Common myeloid progenitor, CD34-positive (primary cell): ENCODE results near the gene PRR18.

Source experiments
- CTCF ChIA-PET: fragments of 350-600 bp; sonication (Branson Sonifier 250); formaldehyde crosslinking; loops from one replicate; lab custom pipeline; 2021; ENCODE audit warnings: antibody characterized with exemption; lab: Charles Lee
- POLR2A ChIA-PET: fragments of 350-600 bp; sonication (Branson Sonifier 250); formaldehyde crosslinking; loops from one replicate; lab custom pipeline; 2021; ENCODE audit warnings: antibody characterized with exemption; lab: Charles Lee
- DNase-seq, 3 donors: peaks; one replicate each; pipeline versions ENCODE4 v3.0.0 to v3.0.0-alpha.2; 2013
- H3K27ac ChIP-seq, 2 experiments: 1 replicate in 1 of 2; 2 replicates in 1 of 2; pipeline ENCODE4 v1.7.0; 2013; ENCODE audit warnings: inconsistent platforms in 2 of 2, low read length in 2 of 2, mild to moderate bottlenecking in 2 of 2, low read depth in 1 of 2, moderate library complexity in 1 of 2; ENCODE audit not compliant: severe bottlenecking in 2 of 2, insufficient read depth in 1 of 2, poor library complexity in 1 of 2
- H3K27me3 ChIP-seq, 5 experiments: replicated peaks in 2 of 5; 1 replicate in 3 of 5; 2 replicates in 2 of 5; pipeline versions ENCODE4 v1.6.1 to v1.7.0; 2013; ENCODE audit warnings: low read length in 4 of 5, mild to moderate bottlenecking in 2 of 5, moderate library complexity in 2 of 5, inconsistent platforms in 1 of 5; ENCODE audit not compliant: insufficient read depth in 5 of 5, control insufficient read depth in 4 of 5
- H3K36me3 ChIP-seq, 4 experiments: 1 replicate in 2 of 4; 2 replicates in 2 of 4; pipeline versions ENCODE4 v1.6.1 to v1.7.0; 2013; ENCODE audit warnings: low read length in 3 of 4, control low read depth in 1 of 4, mild to moderate bottlenecking in 1 of 4; ENCODE audit not compliant: control insufficient read depth in 4 of 4, insufficient read depth in 4 of 4
- H3K4me1 ChIP-seq, 4 experiments: 1 replicate in 3 of 4; 2 replicates in 1 of 4; pipeline versions ENCODE4 v1.6.1 to v1.7.1; 2013; ENCODE audit warnings: low read length in 3 of 4, mild to moderate bottlenecking in 3 of 4, control low read depth in 1 of 4, inconsistent platforms in 1 of 4, moderate library complexity in 1 of 4; ENCODE audit not compliant: control insufficient read depth in 4 of 4, insufficient read depth in 4 of 4; ENCODE audit errors: control extremely low read depth in 1 of 4
- H3K4me3 ChIP-seq, 7 experiments: 1 replicate in 4 of 7; 2 replicates in 3 of 7; pipeline versions ENCODE4 v1.5.1 to v1.7.0; 2013; ENCODE audit warnings: mild to moderate bottlenecking in 7 of 7, low read length in 6 of 7, moderate library complexity in 6 of 7, inconsistent platforms in 2 of 7, low read depth in 2 of 7, control low read depth in 1 of 7; ENCODE audit not compliant: insufficient read depth in 4 of 7, control insufficient read depth in 1 of 7; ENCODE audit errors: extremely low read depth in 1 of 7
- H3K9me3 ChIP-seq, 5 experiments: 1 replicate in 4 of 5; 2 replicates in 1 of 5; pipeline versions ENCODE4 v1.6.1 to v1.7.1; 2013; ENCODE audit warnings: low read length in 4 of 5, mild to moderate bottlenecking in 2 of 5, inconsistent platforms in 1 of 5, low read depth in 1 of 5, moderate library complexity in 1 of 5; ENCODE audit not compliant: control insufficient read depth in 4 of 5, insufficient read depth in 2 of 5; ENCODE audit errors: control extremely low read depth in 1 of 5
- WGBS: methylation state at CpG from one replicate; pipeline ENCODE4 v1.1.5; 2013; ENCODE audit not compliant: insufficient coverage; 5-methylcytosine and 5-hydroxymethylcytosine counted together

PRR18 gene

GRCh38 chr6:166300357-166300987 is 7.7 kb downstream of the PRR18 start:
- no peak overlapping the region for H3K27ac ChIP-seq
- H3K27me3 ChIP-seq = peaks cover 0 to 13% (median 10%) of the 10 kb centered on the region in 5 experiments
- DNase-seq = no peak
- 96% methylated on average over 8 of the region's 9 CpGs for WGBS
- ChIA-PET CTCF (interaction anchor here (0.9 to 3.0 kb wide), 5 partner anchors 9 to 92 kb away, joined by 3 to 7 read pairs (median 3); partner anchors contain the start of gene PRR18), POLR2A (no interaction called here)
- no peaks in the 10 kb centered on the region for H3K4me1 ChIP-seq
- H3K9me3 ChIP-seq = peaks cover 0 to 5% (median 2%) of the 10 kb centered on the region in 5 experiments
- no peak overlapping the region for H3K4me3 ChIP-seq
- H3K36me3 ChIP-seq = no peaks in the 10 kb centered on the region

GRCh38 chr6:166297606-166298005 is 10.6 kb downstream of the PRR18 start:
- ChIA-PET POLR2A (no interaction called here), CTCF (interaction anchor here (1.4 to 4.5 kb wide), 3 partner anchors 15 to 103 kb away, joined by 3 to 20 read pairs (median 5); no protein-coding TSS in a partner anchor)
- no peaks in the 10 kb centered on the region for H3K36me3 ChIP-seq
- WGBS = 97% methylated on average over 23 of the region's 23 CpGs
- H3K9me3 ChIP-seq = peaks cover 0 to 5% (median 2%) of the 10 kb centered on the region in 5 experiments
- H3K27me3 ChIP-seq = peaks cover 0 to 4% (median 0%) of the 10 kb centered on the region in 5 experiments
- DNase-seq = no peak
- H3K27ac ChIP-seq = no peak overlapping the region
- H3K4me1 ChIP-seq = peaks cover 1 to 9% (median 7%) of the 10 kb centered on the region in 4 experiments
- H3K4me3 ChIP-seq = no peak overlapping the region

- POLR2A ChIA-PET = no interaction called here
- peaks cover 0 to 2% (median 0%) of the 10 kb centered on the region in 5 experiments for H3K27me3 ChIP-seq
- H3K9me3 ChIP-seq = peaks cover 0 to 5% (median 2%) of the 10 kb centered on the region in 5 experiments
- DNase-seq = no peak
- CTCF ChIA-PET = interaction anchor here (1.1 to 4.5 kb wide), 8 partner anchors 10 to 104 kb away, joined by 3 to 20 read pairs (median 4); no protein-coding TSS in a partner anchor
- peaks cover 1 to 9% (median 7%) of the 10 kb centered on the region in 4 experiments for H3K4me1 ChIP-seq
- no peak overlapping the region for H3K4me3 ChIP-seq
- no peak overlapping the region for H3K27ac ChIP-seq
- no peaks in the 10 kb centered on the region for H3K36me3 ChIP-seq
- 89% methylated on average over 9 of the region's 10 CpGs for WGBS
These were observed 11.9 kb downstream of the PRR18 start for GRCh38 chr6:166296035-166296883.

GRCh38 chr6:166293731-166294584 is 14.2 kb downstream of the PRR18 start:
- Histone ChIP-seq H3K9me3 (peaks cover 0 to 5% (median 4%) of the 10 kb centered on the region in 5 experiments), H3K36me3 (no peaks in the 10 kb centered on the region), H3K4me1 (peaks cover 1 to 9% (median 7%) of the 10 kb centered on the region in 4 experiments), H3K27me3 (peaks cover 0 to 2% (median 0%) of the 10 kb centered on the region in 5 experiments), H3K4me3 (no peak overlapping the region), H3K27ac (no peak overlapping the region)
- DNase-seq = no peak
- WGBS = 89% methylated on average over 12 of the region's 12 CpGs
- ChIA-PET POLR2A (no interaction called here), CTCF (interaction anchor here (1.0 to 4.5 kb wide), 5 partner anchors 12 to 107 kb away, joined by 3 to 20 read pairs (median 6); no protein-coding TSS in a partner anchor)

GRCh38 chr6:166289207-166290060 is 18.8 kb downstream of the PRR18 start:
- Histone ChIP-seq H3K27me3 (peaks cover 0 to 4% (median 0%) of the 10 kb centered on the region in 5 experiments), H3K4me3 (no peak overlapping the region), H3K9me3 (peaks cover 0 to 2% (median 0%) of the 10 kb centered on the region in 5 experiments), H3K36me3 (no peaks in the 10 kb centered on the region), H3K4me1 (peaks cover 0 to 9% (median under 1%) of the 10 kb centered on the region in 4 experiments), H3K27ac (no peak overlapping the region)
- 99% methylated on average over 14 of the region's 14 CpGs for WGBS
- ChIA-PET POLR2A (no interaction called here), CTCF (no interaction called here)
- DNase-seq = peak in 2 of 3 donors; percentile 60 to 73

GRCh38 chr6:166286839-166287271 is 21.3 kb downstream of the PRR18 start:
- WGBS = 48% methylated on average over 8 of the region's 8 CpGs
- POLR2A ChIA-PET = interaction anchor here (0.7 kb wide), 1 partner anchor 56 kb away, joined by 3 read pairs; no protein-coding TSS in a partner anchor

More at GRCh38 chr6:166286839-166287271, 21.3 kb downstream of the PRR18 start:
- Histone ChIP-seq H3K4me1 (peaks cover 0 to 5% (median 0%) of the 10 kb centered on the region in 4 experiments), H3K36me3 (no peaks in the 10 kb centered on the region), H3K4me3 (no peak overlapping the region), H3K27me3 (peaks cover 0 to 13% (median 4%) of the 10 kb centered on the region in 5 experiments), H3K27ac (no peak overlapping the region), H3K9me3 (peaks cover 0 to 2% (median 0%) of the 10 kb centered on the region in 5 experiments)
- CTCF ChIA-PET = no interaction called here
- peak in 2 of 3 donors; percentile 69 to 79 for DNase-seq
